HG02852 (cell line): Measurements from ENCODE around the gene ZYG11B.
"Not testable (repeated sequence)": the region's sequence is repeated elsewhere in the genome, so short reads cannot be mapped to it uniquely, and the experiment has no call there.

Source experiments
- ATAC-seq: cut with Tn5 transposase; IDR thresholded peaks from one replicate; pipeline ENCODE4 v1.9.1; 2021; ENCODE audit warnings: mild to moderate bottlenecking, moderate library complexity; ENCODE audit not compliant: unreplicated experiment

Gene ZYG11B

GRCh38 chr1:52842643-52843310, 116.5 kb downstream of the ZYG11B start, which contains the start of gene ZYG11A:
Gene ZYG11A (plus strand): TSS chr1:52842760. CDS start chr1:52842884, 124 bp downstream.
- ATAC-seq = peak; percentile 84

GRCh38 chr1:52845119-52845518, 118.9 kb downstream of the ZYG11B start:
- ATAC-seq = not testable (repeated sequence)

DNA sequence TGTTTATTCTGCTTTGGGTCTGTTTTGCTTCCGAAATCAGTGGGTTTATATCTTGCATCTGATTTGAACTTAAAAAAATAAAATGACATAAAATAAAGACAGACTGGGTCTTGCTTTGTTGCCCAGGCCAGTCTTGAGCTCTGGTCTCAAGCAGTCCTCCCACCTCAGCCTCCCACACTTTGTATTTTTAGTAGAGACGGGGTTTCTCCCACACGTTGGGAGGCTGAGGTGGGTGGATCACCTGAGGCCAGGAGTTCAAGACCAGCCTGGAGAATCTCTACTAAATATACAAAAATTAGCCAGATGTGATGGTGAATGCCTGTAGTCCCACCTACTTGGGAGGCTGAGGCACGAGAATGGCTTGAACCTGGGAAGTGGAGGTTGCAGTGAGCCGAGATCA, 122.2 kb downstream of the ZYG11B start:
- no peak for ATAC-seq

- ATAC-seq = no peak
Observed at GRCh38 chr1:52850951-52851350, 124.7 kb downstream of the ZYG11B start.

- no peak for ATAC-seq
Observed at GRCh38 chr1:52852854-52853253, 126.6 kb downstream of the ZYG11B start.

DNA sequence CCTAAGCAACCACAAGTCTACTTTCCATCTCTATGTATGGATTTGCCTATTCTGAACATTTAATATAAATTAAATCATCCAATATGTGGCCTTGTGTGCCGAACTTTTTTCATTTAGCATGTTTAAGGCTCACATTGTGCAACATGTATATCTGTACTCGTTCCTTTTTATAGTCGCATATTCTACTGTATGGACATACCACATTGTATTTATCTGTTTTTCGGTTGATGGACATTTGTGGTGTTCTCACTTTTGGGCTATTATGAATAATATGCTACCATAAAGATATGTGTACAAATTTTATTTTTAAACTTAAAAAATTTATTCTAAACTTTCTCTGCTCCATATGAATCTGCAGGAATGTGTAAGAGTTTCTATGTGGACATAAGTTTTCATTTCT, 129.3 kb downstream of the ZYG11B start:
- ATAC-seq = no peak

- ATAC-seq = no peak
Observed at GRCh38 chr1:52856026-52856425, 129.8 kb downstream of the ZYG11B start.

- ATAC-seq = no peak
Observed at GRCh38 chr1:52857443-52857842, 131.2 kb downstream of the ZYG11B start.

DNA sequence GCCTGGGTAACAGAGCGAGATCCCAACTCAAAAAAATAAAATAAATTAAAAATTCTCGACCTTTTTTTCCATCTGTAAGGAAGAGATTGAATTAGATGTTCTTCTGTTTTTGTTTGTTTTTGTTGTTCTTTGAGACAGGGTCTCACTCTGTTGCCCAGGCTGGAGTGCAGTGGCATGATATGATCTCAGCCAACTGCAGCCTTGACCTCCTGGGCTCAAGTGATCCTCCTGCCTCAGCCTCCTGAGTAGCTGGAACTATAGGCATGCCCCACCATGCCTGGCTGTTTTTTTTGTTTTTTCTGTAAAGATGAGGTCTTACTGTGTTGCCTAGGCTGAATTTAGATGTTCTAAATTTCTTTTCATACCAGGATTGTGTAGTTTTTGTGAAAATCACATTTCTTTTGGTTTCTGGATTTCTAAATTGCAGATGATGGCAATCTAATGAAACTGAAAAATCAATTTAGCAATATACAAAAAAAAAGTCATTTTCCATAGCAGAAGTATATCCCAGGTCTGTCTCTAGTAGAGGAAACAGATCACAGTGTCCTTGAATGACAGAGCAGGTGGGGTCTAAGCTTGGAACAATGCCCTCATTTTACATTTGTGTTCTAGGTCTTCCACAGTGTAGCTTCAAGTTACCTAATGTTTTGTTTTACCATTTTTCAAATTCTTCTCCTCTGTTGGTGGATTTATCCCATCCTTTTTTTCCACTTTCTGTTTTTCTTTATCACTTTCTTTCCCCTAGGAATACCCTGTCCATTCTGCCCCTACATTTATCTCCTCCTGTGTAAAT, 136.6 kb downstream of the ZYG11B start:
- ATAC-seq = no peak

DNA sequence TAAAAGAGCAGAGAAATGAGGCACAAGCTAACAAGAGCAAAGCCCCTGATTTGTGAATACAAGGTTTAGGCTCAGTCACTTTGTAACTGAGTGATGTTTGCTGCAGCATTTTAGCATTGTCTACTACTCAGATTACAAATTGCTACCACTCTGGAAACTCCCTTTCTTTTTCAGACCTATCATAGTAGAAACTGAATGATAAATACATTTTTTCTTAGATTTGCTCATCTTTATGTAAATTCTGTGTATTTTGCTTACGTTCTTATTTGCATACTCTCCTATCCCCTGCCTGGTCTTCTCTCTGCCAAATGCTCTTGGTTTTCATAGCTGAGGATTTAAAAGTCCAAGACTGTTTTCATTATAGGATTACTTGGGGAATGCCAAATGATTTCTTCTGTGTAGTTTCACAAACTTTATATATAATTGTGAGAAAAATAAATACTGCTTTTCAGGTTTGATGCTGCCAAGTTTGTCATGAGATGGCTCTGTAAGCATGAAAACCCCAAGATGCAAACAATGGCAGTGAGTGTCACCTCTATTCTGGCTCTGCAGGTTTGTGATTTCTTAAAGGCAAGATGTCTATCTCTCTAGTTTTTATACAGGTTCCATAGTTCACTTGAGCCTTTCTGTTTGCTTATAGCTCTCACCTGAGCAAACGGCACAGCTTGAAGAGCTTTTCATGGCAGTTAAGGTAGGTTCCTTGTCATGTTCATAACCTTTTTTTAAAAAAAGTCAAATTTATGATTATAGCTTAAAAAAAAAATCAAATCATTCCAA, 141.0 kb downstream of the ZYG11B start:
- peak; percentile 95 for ATAC-seq

- not testable (repeated sequence) for ATAC-seq
Observed at GRCh38 chr1:52869727-52870126, 143.5 kb downstream of the ZYG11B start.

DNA sequence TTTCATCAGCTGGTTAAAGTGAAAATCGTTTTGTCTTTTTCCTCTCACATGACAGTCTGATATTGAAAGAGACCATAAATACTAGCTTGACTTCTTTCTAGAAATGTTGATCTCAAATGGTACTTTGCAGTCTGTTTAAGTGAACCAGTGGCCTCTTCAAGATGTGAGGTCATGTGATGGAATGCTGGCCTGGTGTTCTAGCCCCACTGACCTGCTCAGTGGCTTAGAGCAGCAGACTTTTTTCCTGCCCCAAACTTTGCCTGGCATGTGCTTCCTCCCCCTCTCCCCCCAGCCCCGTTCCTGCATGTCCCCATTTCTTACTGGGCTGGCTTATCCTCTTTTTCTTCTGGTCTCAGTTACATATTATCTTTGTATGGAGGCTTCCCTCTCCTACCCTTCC, 150.6 kb downstream of the ZYG11B start:
- no peak for ATAC-seq
